ENCODE data around the gene BEAN1.

The BEAN1 gene

DNA sequence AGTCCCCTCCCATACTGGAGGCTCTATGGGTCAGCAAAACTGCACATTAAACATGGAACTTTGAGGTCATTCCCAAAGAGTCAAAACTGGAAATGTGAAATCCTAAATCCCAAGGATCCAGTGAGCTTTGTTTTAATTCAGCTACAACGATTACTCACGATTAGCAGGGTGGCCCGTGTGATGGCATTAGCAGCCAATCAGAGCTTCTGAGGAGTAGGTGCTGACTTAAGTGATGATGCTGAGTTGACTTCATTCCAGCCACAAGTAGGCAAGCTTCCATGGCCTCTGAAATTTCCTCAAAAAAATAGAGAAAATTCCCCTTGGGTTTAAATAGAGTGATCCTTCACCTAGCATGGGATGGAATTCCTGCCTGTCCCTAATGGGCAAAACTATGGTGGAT is 28.1 kb upstream of the BEAN1 start:
- Histone ChIP-seq H3K4me1 (ENCODE audit: control insufficient read depth, insufficient read depth, low read length) (no peaks in the 10 kb centered on the region), H3K36me3 (ENCODE audit: control insufficient read depth, insufficient read depth, low read length) (no peaks in the 10 kb centered on the region), H3K9ac (ENCODE audit: low read length) (no peak overlapping the region), H3K4me3 (ENCODE audit: low read depth, low read length) (no peak overlapping the region), H3K27me3 (ENCODE audit: control insufficient read depth, insufficient read depth, low read length) (no peaks in the 10 kb centered on the region), H3K27ac (ENCODE audit: low read depth, low read length) (no peak overlapping the region), H3K9me3 (ENCODE audit: control insufficient read depth, insufficient read depth, low read depth, low read length) (no peaks in the 10 kb centered on the region)

GRCh38 chr16:66399930-66400329 is 27.2 kb upstream of the BEAN1 start:
- Histone ChIP-seq H3K9me3 (ENCODE audit: control insufficient read depth, insufficient read depth, low read depth, low read length) (peaks cover 2% of the 10 kb centered on the region), H3K27me3 (ENCODE audit: control insufficient read depth, insufficient read depth, low read length) (no peaks in the 10 kb centered on the region), H3K27ac (ENCODE audit: low read depth, low read length) (no peak overlapping the region), H3K9ac (ENCODE audit: low read length) (no peak overlapping the region), H3K36me3 (ENCODE audit: control insufficient read depth, insufficient read depth, low read length) (no peaks in the 10 kb centered on the region), H3K4me1 (ENCODE audit: control insufficient read depth, insufficient read depth, low read length) (no peaks in the 10 kb centered on the region), H3K4me3 (ENCODE audit: low read depth, low read length) (no peak overlapping the region)

DNA sequence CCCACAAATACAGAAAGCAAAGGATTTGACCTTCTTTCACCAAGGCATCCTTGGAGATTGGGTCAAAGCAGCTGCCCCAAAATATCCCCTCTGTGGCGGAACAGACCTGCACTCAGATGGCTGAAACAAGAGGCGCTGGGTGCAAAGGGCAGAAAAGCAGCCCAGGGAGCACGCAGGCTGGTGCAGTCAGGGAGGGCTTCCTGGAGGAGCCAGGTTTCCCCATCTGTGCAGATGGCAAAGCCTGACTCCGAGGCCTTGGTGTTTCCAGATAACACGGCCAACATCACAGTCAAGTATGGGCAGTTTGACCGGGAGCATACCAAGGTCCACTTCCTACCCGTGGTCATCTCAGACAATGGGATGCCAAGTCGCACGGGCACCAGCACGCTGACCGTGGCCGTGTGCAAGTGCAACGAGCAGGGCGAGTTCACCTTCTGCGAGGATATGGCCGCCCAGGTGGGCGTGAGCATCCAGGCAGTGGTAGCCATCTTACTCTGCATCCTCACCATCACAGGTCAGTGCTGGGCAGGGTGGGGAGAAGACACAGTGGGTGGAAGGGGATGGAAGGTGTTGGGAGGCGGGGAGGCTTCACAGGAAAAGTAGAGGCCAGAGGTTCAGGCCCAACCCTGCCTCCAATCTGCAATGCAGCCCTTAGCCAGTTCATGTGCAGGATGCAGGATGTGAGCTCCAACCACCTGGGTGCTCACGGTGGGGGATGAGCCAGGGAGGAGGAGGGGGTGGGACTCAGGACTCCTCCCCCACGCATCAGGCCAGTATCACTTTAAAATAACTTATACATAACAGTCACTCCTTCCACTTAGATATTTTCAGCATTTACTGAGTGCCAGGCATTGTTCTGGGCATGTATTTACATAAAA is 26.4 kb upstream of the BEAN1 start:
- no peak overlapping the region for H3K4me3 ChIP-seq (ENCODE audit: low read depth, low read length)
- no peak overlapping the region for H3K9ac ChIP-seq (ENCODE audit: low read length)

DNA sequence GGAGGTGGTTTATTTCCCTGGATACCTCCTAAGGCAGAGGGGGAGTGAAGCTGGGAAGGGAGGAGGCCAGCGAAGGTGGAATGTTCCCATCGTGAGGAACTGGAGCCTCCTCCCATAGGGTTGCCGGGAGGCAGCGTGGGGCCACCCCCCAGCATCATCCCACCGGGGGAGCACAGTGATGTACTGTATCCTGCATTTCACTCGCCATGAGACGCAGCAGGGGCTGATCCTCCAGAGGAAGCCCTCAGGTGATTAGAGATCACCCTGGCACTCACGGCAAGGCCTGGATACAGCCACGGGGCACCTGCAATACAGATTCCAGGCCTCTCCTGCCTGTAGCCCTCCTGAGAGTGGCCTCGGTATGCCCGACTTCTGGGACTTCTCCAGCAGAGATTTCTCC is 25.5 kb upstream of the BEAN1 start:
- H3K36me3 ChIP-seq (ENCODE audit: control insufficient read depth, insufficient read depth, low read length), result no peaks in the 10 kb centered on the region
- H3K4me1 ChIP-seq (ENCODE audit: control insufficient read depth, insufficient read depth, low read length), result peaks cover 2% of the 10 kb centered on the region
- H3K27ac ChIP-seq (ENCODE audit: low read depth, low read length), result no peak overlapping the region
- H3K9ac ChIP-seq (ENCODE audit: low read length), result no peak overlapping the region
- H3K9me3 ChIP-seq (ENCODE audit: control insufficient read depth, insufficient read depth, low read depth, low read length), result peaks cover 6% of the 10 kb centered on the region
- no peak overlapping the region for H3K4me3 ChIP-seq (ENCODE audit: low read depth, low read length)
- H3K27me3 ChIP-seq (ENCODE audit: control insufficient read depth, insufficient read depth, low read length), result peaks cover 7% of the 10 kb centered on the region; the same call in 1 of the 2 replicates

More for the DNA sequence above, 26.4 kb upstream of the BEAN1 start:
- peaks cover 4% of the 10 kb centered on the region; the same call in 1 of the 2 replicates for H3K27me3 ChIP-seq (ENCODE audit: control insufficient read depth, insufficient read depth, low read length)
- H3K36me3 ChIP-seq (ENCODE audit: control insufficient read depth, insufficient read depth, low read length), result no peaks in the 10 kb centered on the region
- H3K27ac ChIP-seq (ENCODE audit: low read depth, low read length), result no peak overlapping the region
- H3K4me1 ChIP-seq (ENCODE audit: control insufficient read depth, insufficient read depth, low read length), result no peaks in the 10 kb centered on the region
- H3K9me3 ChIP-seq (ENCODE audit: control insufficient read depth, insufficient read depth, low read depth, low read length), result peaks cover 6% of the 10 kb centered on the region

- H3K4me1 ChIP-seq (ENCODE audit: control insufficient read depth, insufficient read depth, low read length), result peaks cover 5% of the 10 kb centered on the region
- no peak overlapping the region for H3K27ac ChIP-seq (ENCODE audit: low read depth, low read length)
- H3K4me3 ChIP-seq (ENCODE audit: low read depth, low read length), result no peak overlapping the region
- no peak overlapping the region for H3K9ac ChIP-seq (ENCODE audit: low read length)
- H3K27me3 ChIP-seq (ENCODE audit: control insufficient read depth, insufficient read depth, low read length), result peaks cover 9% of the 10 kb centered on the region
- H3K9me3 ChIP-seq (ENCODE audit: control insufficient read depth, insufficient read depth, low read depth, low read length), result peaks cover 6% of the 10 kb centered on the region
- no peaks in the 10 kb centered on the region for H3K36me3 ChIP-seq (ENCODE audit: control insufficient read depth, insufficient read depth, low read length)
These were observed 24.9 kb upstream of the BEAN1 start for GRCh38 chr16:66402166-66402565.

GRCh38 chr16:66402591-66403230 is 24.4 kb upstream of the BEAN1 start:
- no peak overlapping the region for H3K9ac ChIP-seq (ENCODE audit: low read length)
- H3K4me1 ChIP-seq (ENCODE audit: control insufficient read depth, insufficient read depth, low read length), result peaks cover 6% of the 10 kb centered on the region
- H3K4me3 ChIP-seq (ENCODE audit: low read depth, low read length), result no peak overlapping the region
- H3K27ac ChIP-seq (ENCODE audit: low read depth, low read length), result no peak overlapping the region
- H3K27me3 ChIP-seq (ENCODE audit: control insufficient read depth, insufficient read depth, low read length), result peaks cover 11% of the 10 kb centered on the region
- H3K9me3 ChIP-seq (ENCODE audit: control insufficient read depth, insufficient read depth, low read depth, low read length), result peaks cover 6% of the 10 kb centered on the region
- no peaks in the 10 kb centered on the region for H3K36me3 ChIP-seq (ENCODE audit: control insufficient read depth, insufficient read depth, low read length)

DNA sequence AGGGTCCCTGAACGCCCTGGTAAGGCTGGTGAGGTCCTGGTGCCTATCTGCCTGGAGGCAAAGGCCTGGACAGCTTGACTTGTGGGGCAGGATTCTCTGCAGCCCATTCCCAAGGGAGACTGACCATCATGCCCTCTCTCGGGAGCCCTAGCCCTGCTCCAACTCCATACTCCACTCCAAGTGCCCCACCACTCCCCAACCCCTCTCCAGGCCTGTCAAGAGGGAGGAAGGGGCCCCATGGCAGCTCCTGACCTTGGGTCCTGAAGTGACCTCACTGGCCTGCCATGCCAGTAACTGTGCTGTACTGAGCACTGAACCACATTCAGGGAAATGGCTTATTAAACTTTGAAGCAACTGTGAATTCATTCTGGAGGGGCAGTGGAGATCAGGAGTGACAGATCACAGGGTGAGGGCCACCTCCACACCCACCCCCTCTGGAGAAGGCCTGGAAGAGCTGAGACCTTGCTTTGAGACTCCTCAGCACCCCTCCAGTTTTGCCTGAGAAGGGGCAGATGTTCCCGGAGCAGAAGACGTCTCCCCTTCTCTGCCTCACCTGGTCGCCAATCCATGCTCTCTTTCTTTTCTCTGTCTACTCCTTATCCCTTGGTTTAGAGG is 23.5 kb upstream of the BEAN1 start:
- H3K4me3 ChIP-seq (ENCODE audit: low read depth, low read length), result no peak overlapping the region
- peaks cover 6% of the 10 kb centered on the region for H3K9me3 ChIP-seq (ENCODE audit: control insufficient read depth, insufficient read depth, low read depth, low read length)
- H3K27me3 ChIP-seq (ENCODE audit: control insufficient read depth, insufficient read depth, low read length), result peaks cover 11% of the 10 kb centered on the region
- no peak overlapping the region for H3K27ac ChIP-seq (ENCODE audit: low read depth, low read length)
- no peaks in the 10 kb centered on the region for H3K36me3 ChIP-seq (ENCODE audit: control insufficient read depth, insufficient read depth, low read length)
- peaks cover 14% of the 10 kb centered on the region for H3K4me1 ChIP-seq (ENCODE audit: control insufficient read depth, insufficient read depth, low read length)
- no peak overlapping the region for H3K9ac ChIP-seq (ENCODE audit: low read length)

DNA sequence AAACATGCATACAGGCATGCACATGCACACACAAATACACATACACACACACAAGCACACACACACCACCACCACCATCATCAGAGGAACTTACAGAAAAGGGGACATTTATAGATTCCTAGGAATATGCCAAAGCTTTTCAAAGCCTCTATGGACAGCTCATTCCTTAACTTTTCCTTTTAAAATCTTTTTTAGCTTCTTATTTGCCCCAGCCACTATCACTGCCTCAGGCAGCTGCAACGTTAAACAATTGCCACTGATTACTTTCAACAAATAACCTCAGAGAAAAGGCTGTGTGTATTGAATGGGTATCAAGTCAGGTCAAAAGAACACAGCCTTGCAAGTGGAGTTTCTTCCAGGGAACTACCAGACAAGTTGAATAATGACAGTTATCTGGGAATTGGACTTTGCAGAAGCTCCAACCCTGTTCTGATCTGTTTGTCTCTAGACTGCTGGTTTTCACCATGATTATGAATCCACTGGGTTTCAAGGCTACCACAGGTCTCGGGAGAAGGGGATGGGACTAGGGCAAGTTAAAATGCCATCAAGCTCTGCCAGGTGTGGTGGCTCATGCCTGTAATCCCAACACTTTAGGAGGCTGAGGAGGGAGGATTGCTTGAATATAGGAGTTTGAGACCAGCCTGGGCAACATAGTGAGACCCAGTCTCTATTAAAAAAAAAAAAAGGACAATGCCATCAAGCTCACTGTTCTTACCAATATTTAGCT is 21.9 kb upstream of the BEAN1 start:
- Histone ChIP-seq H3K36me3 (ENCODE audit: control insufficient read depth, insufficient read depth, low read length) (no peaks in the 10 kb centered on the region), H3K9me3 (ENCODE audit: control insufficient read depth, insufficient read depth, low read depth, low read length) (peaks cover 6% of the 10 kb centered on the region), H3K27ac (ENCODE audit: low read depth, low read length) (no peak overlapping the region), H3K9ac (ENCODE audit: low read length) (no peak overlapping the region), H3K4me1 (ENCODE audit: control insufficient read depth, insufficient read depth, low read length) (peaks cover 16% of the 10 kb centered on the region), H3K27me3 (ENCODE audit: control insufficient read depth, insufficient read depth, low read length) (peaks cover 11% of the 10 kb centered on the region), H3K4me3 (ENCODE audit: low read depth, low read length) (no peak overlapping the region)

GRCh38 chr16:66406534-66407221 is 20.4 kb upstream of the BEAN1 start:
- Histone ChIP-seq H3K4me3 (ENCODE audit: low read depth, low read length) (peak overlapping the region; percentile 63), H3K27ac (ENCODE audit: low read depth, low read length) (no peak overlapping the region), H3K27me3 (ENCODE audit: control insufficient read depth, insufficient read depth, low read length) (peaks cover 11% of the 10 kb centered on the region), H3K4me1 (ENCODE audit: control insufficient read depth, insufficient read depth, low read length) (peaks cover 16% of the 10 kb centered on the region), H3K9ac (ENCODE audit: low read length) (peak overlapping the region; percentile 20), H3K9me3 (ENCODE audit: control insufficient read depth, insufficient read depth, low read depth, low read length) (peaks cover 6% of the 10 kb centered on the region), H3K36me3 (ENCODE audit: control insufficient read depth, insufficient read depth, low read length) (no peaks in the 10 kb centered on the region)
